ENCODE results near the gene SLC66A2.

DNA sequence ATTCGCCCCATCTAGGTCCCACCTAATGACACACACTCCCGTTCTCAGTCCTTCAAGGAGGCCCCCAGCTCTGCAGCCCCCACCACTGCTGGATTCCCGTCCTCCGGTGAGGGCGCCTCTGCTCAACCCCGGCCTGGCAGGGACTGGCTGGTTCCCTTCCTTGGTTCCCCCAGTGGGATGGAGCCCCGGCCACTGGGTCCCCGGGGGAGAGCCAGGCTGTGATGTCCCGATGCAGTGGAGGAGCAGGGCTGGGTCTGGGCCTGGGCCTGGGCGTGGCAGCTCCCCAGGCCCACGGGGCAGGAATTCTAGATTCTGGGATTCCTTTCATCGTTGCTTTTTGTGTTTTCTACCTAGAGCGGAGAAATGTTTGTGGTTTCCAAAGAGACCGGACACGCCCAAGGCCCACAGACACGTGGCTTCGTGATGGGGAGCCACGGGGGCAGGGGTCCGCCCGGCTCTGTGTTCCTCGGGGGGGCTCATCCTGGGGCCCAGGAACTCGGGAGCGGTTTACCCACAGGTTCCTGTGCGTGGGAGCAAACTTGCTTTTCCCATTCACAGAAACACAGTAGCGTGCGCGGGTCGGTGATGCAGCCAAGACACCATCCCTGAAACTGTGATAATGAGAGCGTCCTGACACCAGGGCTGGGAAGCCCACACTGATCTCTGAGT lies 67.0 kb downstream of the SLC66A2 start:
- TF ChIP-seq, protein P1, sequence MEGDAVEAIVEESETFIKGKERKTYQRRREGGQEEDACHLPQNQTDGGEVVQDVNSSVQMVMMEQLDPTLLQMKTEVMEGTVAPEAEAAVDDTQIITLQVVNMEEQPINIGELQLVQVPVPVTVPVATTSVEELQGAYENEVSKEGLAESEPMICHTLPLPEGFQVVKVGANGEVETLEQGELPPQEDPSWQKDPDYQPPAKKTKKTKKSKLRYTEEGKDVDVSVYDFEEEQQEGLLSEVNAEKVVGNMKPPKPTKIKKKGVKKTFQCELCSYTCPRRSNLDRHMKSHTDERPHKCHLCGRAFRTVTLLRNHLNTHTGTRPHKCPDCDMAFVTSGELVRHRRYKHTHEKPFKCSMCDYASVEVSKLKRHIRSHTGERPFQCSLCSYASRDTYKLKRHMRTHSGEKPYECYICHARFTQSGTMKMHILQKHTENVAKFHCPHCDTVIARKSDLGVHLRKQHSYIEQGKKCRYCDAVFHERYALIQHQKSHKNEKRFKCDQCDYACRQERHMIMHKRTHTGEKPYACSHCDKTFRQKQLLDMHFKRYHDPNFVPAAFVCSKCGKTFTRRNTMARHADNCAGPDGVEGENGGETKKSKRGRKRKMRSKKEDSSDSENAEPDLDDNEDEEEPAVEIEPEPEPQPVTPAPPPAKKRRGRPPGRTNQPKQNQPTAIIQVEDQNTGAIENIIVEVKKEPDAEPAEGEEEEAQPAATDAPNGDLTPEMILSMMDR (IDR thresholded peaks at IDR 0.05) = no peak
- TF ChIP-seq POLR2A (IDR thresholded peaks at IDR 0.05) = no peak
